Retinal pigment epithelial cell (primary cell): ENCODE data around the gene RGL1.
A peak's percentile ranks its signal among the peaks of the same experiment; 100 is the strongest.

Source experiments
- DNase-seq: peaks from one replicate; pipeline ENCODE4 v3.0.0-alpha.2; 2010; ENCODE audit warnings: low read depth
- H3K4me3 ChIP-seq: 2 replicates; pipeline ENCODE4 v1.5.1; 2011; ENCODE audit warnings: mild to moderate bottlenecking, low read length, control low read depth, moderate library complexity
- CTCF ChIP-seq: conservative IDR thresholded peaks from 2 replicates; pipeline ENCODE4 v1.5.1; 2011; ENCODE audit warnings: low read depth, low read length, control low read depth, inconsistent platforms

RGL1 gene

GRCh38 chr1:183871142-183871541 lies 66.2 kb downstream of the RGL1 start:
- TF ChIP-seq CTCF: no peak
- no peak for DNase-seq
- no peak overlapping the region for H3K4me3 ChIP-seq

- no peak for DNase-seq
- H3K4me3 ChIP-seq: no peak overlapping the region
- no peak for TF ChIP-seq CTCF
These were observed 66.7 kb downstream of the RGL1 start for GRCh38 chr1:183871601-183872000.

GRCh38 chr1:183872403-183872802 lies 67.5 kb downstream of the RGL1 start:
- no peak overlapping the region for H3K4me3 ChIP-seq
- no peak for DNase-seq
- no peak for TF ChIP-seq CTCF

GRCh38 chr1:183873642-183874041 lies 68.7 kb downstream of the RGL1 start:
- no peak for TF ChIP-seq CTCF
- no peak overlapping the region for H3K4me3 ChIP-seq
- no peak for DNase-seq

GRCh38 chr1:183876309-183876708 lies 71.4 kb downstream of the RGL1 start:
- DNase-seq: no peak
- no peak overlapping the region for H3K4me3 ChIP-seq
- TF ChIP-seq CTCF: no peak

- no peak for TF ChIP-seq CTCF
- H3K4me3 ChIP-seq: no peak overlapping the region
- DNase-seq: peak; percentile 71
These were observed 72.3 kb downstream of the RGL1 start for GRCh38 chr1:183877053-183877720.

GRCh38 chr1:183879494-183879893 lies 74.6 kb downstream of the RGL1 start:
- DNase-seq: no peak
- no peak overlapping the region for H3K4me3 ChIP-seq
- TF ChIP-seq CTCF: no peak
